Measurements from ENCODE around the gene PPCDC. TPM values are rescaled to one million over a fixed set of nuclear protein-coding genes. Genes with fewer than 3 reads are reported as not detected.
A peak's percentile ranks its signal among the peaks of the same experiment; 100 is the strongest.
"Not testable (repeated sequence)": the region's sequence is repeated elsewhere in the genome, so short reads cannot be mapped to it uniquely, and the experiment has no call there.

PPCDC gene
- total RNA-seq, 2 experiments from 2014 or later = 17.5 to 18.0 TPM

DNA sequence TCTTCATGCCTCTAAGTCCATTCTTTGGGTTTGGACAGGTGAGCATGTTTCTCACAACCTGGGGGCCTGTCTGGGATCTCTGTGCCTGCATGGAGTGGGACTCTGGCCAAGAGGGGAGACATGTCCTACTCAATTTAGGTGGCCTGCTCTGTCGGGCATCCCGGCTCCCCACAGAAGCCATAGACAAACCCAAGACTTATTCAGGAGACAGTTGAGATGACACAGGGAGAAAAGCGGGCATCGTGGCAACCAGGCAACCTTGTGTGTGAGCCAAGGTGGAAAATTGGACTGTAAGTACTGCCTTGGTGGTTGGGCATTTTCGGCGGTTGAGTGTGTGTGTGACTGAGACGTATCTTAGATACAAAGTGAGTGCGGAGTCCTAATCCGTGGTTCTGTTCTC, 40.5 kb downstream of the PPCDC start:
- Mint-ChIP-seq H3K27ac (no peak overlapping the region), H3K36me3 (ENCODE audit: low read depth) (peaks cover 2% of the 10 kb centered on the region), H3K4me3 (no peak overlapping the region), H3K4me1 (ENCODE audit: low read depth) (peaks cover 27% of the 10 kb centered on the region), H3K27me3 (ENCODE audit: low read depth) (peaks cover 2% of the 10 kb centered on the region), H3K9me3 (no peaks in the 10 kb centered on the region)
- CTCF ChIA-PET = no interaction called here
- DNase-seq = no peak
- intact Hi-C loops (cut with micrococcal nuclease) = no loop called here

DNA sequence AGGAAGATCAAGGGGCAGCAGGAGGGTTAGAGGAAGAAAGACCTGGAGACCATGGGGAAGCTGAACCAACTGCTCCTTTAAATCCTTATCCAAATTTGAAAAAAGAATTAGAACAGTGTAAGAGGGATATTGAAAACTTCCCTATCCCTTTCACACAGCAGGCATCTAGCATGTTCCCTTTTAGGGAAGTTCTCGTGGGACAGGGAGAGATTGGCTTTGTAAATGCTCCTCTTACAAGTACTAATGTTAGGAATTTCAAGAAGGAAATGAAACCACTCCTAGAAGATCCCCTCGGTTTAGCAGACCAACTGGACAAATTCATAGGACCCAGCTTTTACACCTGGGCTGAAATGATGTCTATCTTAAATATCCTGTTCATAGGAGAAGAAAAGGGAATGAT, 41.5 kb downstream of the PPCDC start:
- peaks cover 36% of the 10 kb centered on the region for H3K4me1 Mint-ChIP-seq (ENCODE audit: low read depth)
- peaks cover 2% of the 10 kb centered on the region for H3K36me3 Mint-ChIP-seq (ENCODE audit: low read depth)
- peaks cover 7% of the 10 kb centered on the region for H3K27me3 Mint-ChIP-seq (ENCODE audit: low read depth)
- DNase-seq = no peak
- CTCF ChIA-PET = no interaction called here
- intact Hi-C loops (cut with micrococcal nuclease) = loop anchor here (5.0 kb wide), 1 partner anchor 42 kb away; no protein-coding TSS in a partner anchor
- no peaks in the 10 kb centered on the region for H3K9me3 Mint-ChIP-seq
- no peak overlapping the region for H3K27ac Mint-ChIP-seq
- H3K4me3 Mint-ChIP-seq = no peak overlapping the region

- H3K9me3 Mint-ChIP-seq = no peaks in the 10 kb centered on the region
- peaks cover 36% of the 10 kb centered on the region for H3K4me1 Mint-ChIP-seq (ENCODE audit: low read depth)
- H3K4me3 Mint-ChIP-seq = no peak overlapping the region
- intact Hi-C loops (cut with micrococcal nuclease) = loop anchor here (5.0 kb wide), 1 partner anchor 42 kb away; no protein-coding TSS in a partner anchor
- H3K36me3 Mint-ChIP-seq (ENCODE audit: low read depth) = peaks cover 2% of the 10 kb centered on the region
- H3K27ac Mint-ChIP-seq = no peak overlapping the region
- CTCF ChIA-PET = no interaction called here
- no peak for DNase-seq
- peaks cover 11% of the 10 kb centered on the region for H3K27me3 Mint-ChIP-seq (ENCODE audit: low read depth)
Observed at GRCh38 chr15:75065467-75065850, 42.1 kb downstream of the PPCDC start.

GRCh38 chr15:75065851-75066509, 42.6 kb downstream of the PPCDC start:
- no peaks in the 10 kb centered on the region for H3K9me3 Mint-ChIP-seq
- H3K4me1 Mint-ChIP-seq (ENCODE audit: low read depth) = peaks cover 36% of the 10 kb centered on the region
- no peak overlapping the region for H3K4me3 Mint-ChIP-seq
- intact Hi-C loops (cut with micrococcal nuclease) = loop anchor here (5.0 kb wide), 1 partner anchor 41 kb away; no protein-coding TSS in a partner anchor
- CTCF ChIA-PET = interaction anchor here (0.6 to 0.7 kb wide), 3 partner anchors 13 to 860 kb away, joined by 3 to 5 read pairs (median 4); no protein-coding TSS in a partner anchor
- H3K36me3 Mint-ChIP-seq (ENCODE audit: low read depth) = peaks cover 2% of the 10 kb centered on the region
- DNase-seq = no peak
- peaks cover 11% of the 10 kb centered on the region for H3K27me3 Mint-ChIP-seq (ENCODE audit: low read depth)
- no peak overlapping the region for H3K27ac Mint-ChIP-seq

DNA sequence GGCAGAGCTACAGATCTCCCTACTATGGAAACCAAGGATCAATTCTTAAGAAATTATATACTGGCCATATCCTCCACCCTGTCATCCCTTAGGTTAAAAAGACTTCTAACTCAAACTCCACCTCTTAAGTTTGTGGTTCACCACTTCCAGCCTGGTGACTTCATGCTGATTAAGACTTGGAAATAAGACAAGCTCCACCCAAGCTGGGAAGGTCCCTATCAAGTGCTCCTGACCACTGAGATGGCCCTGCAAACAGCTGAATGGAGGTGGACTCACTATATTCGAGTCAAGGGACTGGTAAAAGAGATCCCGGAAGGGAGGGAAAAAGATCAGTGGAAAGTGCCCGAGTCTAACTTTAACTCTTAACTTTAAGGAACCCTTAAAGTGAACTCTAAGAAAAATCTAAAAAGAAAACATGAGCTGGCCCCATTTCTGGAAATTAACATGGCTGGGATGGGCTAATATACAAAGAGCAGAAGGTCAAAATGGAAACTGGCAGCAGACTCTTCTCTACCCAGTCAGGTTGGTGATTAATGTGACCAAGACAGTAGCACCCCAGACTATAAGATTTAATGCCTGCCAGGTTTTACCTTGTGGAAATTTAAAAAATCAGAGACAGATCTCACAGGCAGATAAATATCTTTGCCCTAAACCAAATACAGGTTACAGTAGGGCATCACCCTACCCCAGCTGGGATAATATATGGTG, 43.9 kb downstream of the PPCDC start:
- intact Hi-C loops (cut with micrococcal nuclease) = loop anchor here (1.0 to 5.0 kb wide), 2 partner anchors 40 to 64 kb away; no protein-coding TSS in a partner anchor
- H3K9me3 Mint-ChIP-seq = no peaks in the 10 kb centered on the region
- H3K27ac Mint-ChIP-seq = no peak overlapping the region
- peaks cover 2% of the 10 kb centered on the region for H3K36me3 Mint-ChIP-seq (ENCODE audit: low read depth)
- peaks cover 36% of the 10 kb centered on the region for H3K4me1 Mint-ChIP-seq (ENCODE audit: low read depth)
- DNase-seq = peak; percentile 77
- H3K4me3 Mint-ChIP-seq = no peak overlapping the region
- peaks cover 13% of the 10 kb centered on the region for H3K27me3 Mint-ChIP-seq (ENCODE audit: low read depth)
- CTCF ChIA-PET = interaction anchor here (0.6 to 1.5 kb wide), 3 partner anchors 20 to 41 kb away, joined by 3 to 6 read pairs (median 5); no protein-coding TSS in a partner anchor

- H3K27ac Mint-ChIP-seq = no peak overlapping the region
- H3K36me3 Mint-ChIP-seq (ENCODE audit: low read depth) = peaks cover 2% of the 10 kb centered on the region
- peaks cover 36% of the 10 kb centered on the region for H3K4me1 Mint-ChIP-seq (ENCODE audit: low read depth)
- no peak for DNase-seq
- intact Hi-C loops (cut with micrococcal nuclease) = loop anchor here (5.0 kb wide), 1 partner anchor 39 kb away; no protein-coding TSS in a partner anchor
- H3K4me3 Mint-ChIP-seq = no peak overlapping the region
- CTCF ChIA-PET = interaction anchor here (0.7 kb wide), 1 partner anchor 252 kb away, joined by 3 read pairs; no protein-coding TSS in a partner anchor
- H3K9me3 Mint-ChIP-seq = no peaks in the 10 kb centered on the region
- peaks cover 21% of the 10 kb centered on the region for H3K27me3 Mint-ChIP-seq (ENCODE audit: low read depth)
Observed at GRCh38 chr15:75068748-75069147, 45.4 kb downstream of the PPCDC start.

DNA sequence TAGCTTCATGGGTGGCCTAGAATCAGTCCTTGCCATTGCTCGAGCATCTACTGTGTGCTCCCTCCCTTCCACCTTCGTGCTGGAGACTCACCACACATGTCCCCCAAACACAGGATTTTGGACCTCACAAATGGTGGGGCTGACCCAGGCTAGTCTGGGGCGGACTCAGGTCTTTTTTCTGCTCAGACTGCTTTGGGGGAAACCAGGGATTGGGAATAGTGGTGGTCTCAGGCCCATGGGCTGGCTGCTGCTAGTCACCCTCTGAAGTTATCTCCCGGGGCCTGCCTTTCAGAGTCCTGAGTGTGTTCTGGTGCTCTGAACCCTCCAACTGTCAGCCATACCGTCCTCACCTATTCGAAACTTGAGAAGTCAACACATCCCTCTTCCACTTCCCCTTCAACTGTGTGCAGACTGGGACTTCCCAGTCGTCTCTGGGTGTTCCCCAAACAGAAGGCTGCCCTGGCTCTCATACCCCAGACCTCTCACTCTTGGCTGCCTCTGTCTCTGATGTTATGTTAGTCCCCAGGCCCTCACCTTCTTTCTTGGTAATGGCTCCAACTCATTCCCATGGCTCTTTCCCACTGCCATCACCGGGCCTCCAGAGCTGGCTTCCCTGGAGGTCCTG, 46.0 kb downstream of the PPCDC start:
- intact Hi-C loops (cut with micrococcal nuclease) = loop anchor here (5.0 kb wide), 1 partner anchor 38 kb away; no protein-coding TSS in a partner anchor
- no peaks in the 10 kb centered on the region for H3K9me3 Mint-ChIP-seq
- CTCF ChIA-PET = interaction anchor here (0.7 kb wide), 1 partner anchor 252 kb away, joined by 3 read pairs; no protein-coding TSS in a partner anchor
- H3K27ac Mint-ChIP-seq = no peak overlapping the region
- DNase-seq = peak; percentile 39
- H3K36me3 Mint-ChIP-seq (ENCODE audit: low read depth) = peaks cover 2% of the 10 kb centered on the region
- no peak overlapping the region for H3K4me3 Mint-ChIP-seq
- H3K27me3 Mint-ChIP-seq (ENCODE audit: low read depth) = peaks cover 19% of the 10 kb centered on the region
- peaks cover 36% of the 10 kb centered on the region for H3K4me1 Mint-ChIP-seq (ENCODE audit: low read depth)

DNA sequence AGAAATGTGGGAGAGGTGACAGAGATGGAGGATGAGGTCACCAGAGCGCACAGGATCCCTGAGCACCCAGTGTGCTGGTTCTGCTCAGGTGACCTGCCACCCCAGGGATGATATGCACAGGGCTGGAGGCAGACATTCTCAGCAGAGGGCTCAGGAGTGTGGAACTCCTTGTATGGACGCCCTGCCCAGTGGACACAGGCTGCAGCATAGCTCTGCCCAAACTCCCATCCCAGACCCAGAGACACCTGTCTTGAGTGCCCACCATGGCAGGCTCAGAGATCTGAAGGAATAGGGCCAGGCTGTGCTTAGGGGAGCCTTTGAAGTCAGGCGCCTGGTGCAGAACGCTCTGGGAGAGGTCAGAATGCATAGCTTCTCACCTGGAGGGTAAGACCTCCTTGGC, 47.3 kb downstream of the PPCDC start:
- CTCF ChIA-PET = no interaction called here
- H3K27me3 Mint-ChIP-seq (ENCODE audit: low read depth) = peaks cover 19% of the 10 kb centered on the region
- no peak overlapping the region for H3K4me3 Mint-ChIP-seq
- intact Hi-C loops (cut with micrococcal nuclease) = no loop called here
- peaks cover 4% of the 10 kb centered on the region for H3K36me3 Mint-ChIP-seq (ENCODE audit: low read depth)
- no peak for DNase-seq
- no peak overlapping the region for H3K27ac Mint-ChIP-seq
- peaks cover 5% of the 10 kb centered on the region for H3K9me3 Mint-ChIP-seq
- H3K4me1 Mint-ChIP-seq (ENCODE audit: low read depth) = peaks cover 29% of the 10 kb centered on the region

DNA sequence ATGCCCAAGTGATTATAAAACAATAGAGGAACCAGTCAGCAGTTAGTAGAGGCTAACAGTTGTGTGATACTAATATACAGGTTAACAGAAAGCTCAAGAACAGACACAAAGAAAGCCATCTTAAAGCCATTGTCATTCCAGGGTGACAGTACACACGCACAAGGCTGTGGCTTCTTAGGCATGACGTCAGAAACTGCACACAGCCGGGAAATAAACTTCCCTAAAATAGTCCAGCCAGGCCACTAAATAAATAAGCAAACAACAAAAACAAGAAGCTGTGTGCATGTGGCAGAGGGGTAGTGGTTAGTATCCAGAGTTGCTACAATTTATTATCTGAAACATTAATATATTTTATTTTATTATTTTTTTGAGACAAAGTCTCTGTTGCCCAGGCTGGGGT, 49.8 kb downstream of the PPCDC start:
- Mint-ChIP-seq H3K9me3 (peaks cover 13% of the 10 kb centered on the region), H3K4me3 (no peak overlapping the region)

DNA sequence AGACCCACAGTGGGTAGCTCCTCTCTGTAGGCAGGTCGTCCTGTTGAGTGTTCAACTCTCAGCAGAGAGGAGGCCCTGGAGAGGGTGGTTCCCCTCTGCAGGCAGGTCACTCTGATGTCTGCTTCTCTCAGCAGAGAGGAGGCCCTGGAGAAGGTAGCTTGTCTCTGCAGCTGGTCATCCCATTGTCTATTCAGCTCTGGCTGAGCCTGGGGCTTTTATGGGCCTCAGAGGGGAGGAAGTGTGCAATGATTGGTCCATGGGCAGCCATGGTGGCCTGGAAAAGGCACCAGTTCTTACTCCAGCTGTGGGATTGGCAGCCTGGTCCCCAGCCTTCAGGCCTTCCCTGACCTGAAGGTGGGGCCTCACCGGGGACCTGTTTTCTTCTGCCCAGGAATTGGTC, 52.9 kb downstream of the PPCDC start:
- Mint-ChIP-seq H3K27me3 (ENCODE audit: low read depth) (peaks cover 22% of the 10 kb centered on the region), H3K9me3 (peaks cover 13% of the 10 kb centered on the region), H3K4me3 (no peak overlapping the region), H3K4me1 (ENCODE audit: low read depth) (peaks cover 4% of the 10 kb centered on the region), H3K36me3 (ENCODE audit: low read depth) (peaks cover 4% of the 10 kb centered on the region), H3K27ac (no peak overlapping the region)
- CTCF ChIA-PET = interaction anchor here (0.5 kb wide), 1 partner anchor 58 kb away, joined by 4 read pairs; no protein-coding TSS in a partner anchor
- DNase-seq = peak; percentile 12
- intact Hi-C loops (cut with micrococcal nuclease) = no loop called here

More for the DNA sequence above, 49.8 kb downstream of the PPCDC start:
- peaks cover 13% of the 10 kb centered on the region for H3K4me1 Mint-ChIP-seq (ENCODE audit: low read depth)
- no peak for DNase-seq
- CTCF ChIA-PET = no interaction called here
- peaks cover 6% of the 10 kb centered on the region for H3K36me3 Mint-ChIP-seq (ENCODE audit: low read depth)
- intact Hi-C loops (cut with micrococcal nuclease) = no loop called here
- no peak overlapping the region for H3K27ac Mint-ChIP-seq
- peaks cover 19% of the 10 kb centered on the region for H3K27me3 Mint-ChIP-seq (ENCODE audit: low read depth)

DNA sequence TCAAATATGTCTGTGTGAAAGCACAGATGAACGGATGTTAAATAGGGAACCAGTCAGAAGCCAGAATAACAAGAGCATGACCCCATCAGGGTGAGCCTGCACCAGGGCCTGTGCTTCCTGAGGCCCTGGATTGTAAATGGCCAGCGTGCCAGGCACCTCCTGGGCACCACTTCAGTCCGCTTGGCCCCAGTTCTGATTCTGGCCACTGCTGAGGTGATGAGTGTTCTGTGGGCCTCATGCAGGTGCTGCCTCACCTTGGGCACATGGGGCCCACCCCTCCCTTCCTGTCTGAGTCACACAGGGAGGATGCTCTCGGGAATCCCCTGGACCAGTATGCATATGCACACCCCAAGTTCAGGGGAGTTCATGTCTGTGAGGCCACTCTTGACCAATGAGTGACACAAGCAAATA, 54.2 kb downstream of the PPCDC start:
- H3K36me3 Mint-ChIP-seq (ENCODE audit: low read depth); intact Hi-C loops (cut with micrococcal nuclease); H3K4me3 Mint-ChIP-seq; CTCF ChIA-PET; H3K27ac Mint-ChIP-seq; H3K4me1 Mint-ChIP-seq (ENCODE audit: low read depth): not testable (repeated sequence)
- DNase-seq = peak; percentile 57
- H3K27me3 Mint-ChIP-seq (ENCODE audit: low read depth) = peaks cover 17% of the 10 kb centered on the region
- H3K9me3 Mint-ChIP-seq = peaks cover 13% of the 10 kb centered on the region

DNA sequence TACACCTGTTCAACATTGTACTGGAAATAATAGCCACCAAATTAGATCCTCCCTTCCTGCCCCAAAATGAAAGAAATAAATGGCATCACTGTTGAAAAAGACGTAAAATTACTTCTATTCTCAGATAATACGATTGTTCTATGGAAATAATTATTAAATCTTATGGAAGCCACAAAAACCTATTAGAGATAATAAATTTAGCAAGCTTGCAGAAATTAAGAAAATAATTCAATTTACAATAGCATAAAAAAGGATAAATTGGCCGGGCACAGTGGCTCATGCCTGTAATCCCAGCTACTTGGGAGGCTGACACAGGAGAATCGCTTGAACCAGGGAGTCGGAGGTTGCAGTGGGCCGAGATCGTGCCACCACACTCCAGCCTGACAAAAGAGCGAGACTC, 57.8 kb downstream of the PPCDC start:
- CTCF ChIA-PET = no interaction called here
- H3K27me3 Mint-ChIP-seq (ENCODE audit: low read depth) = peaks cover 14% of the 10 kb centered on the region
- intact Hi-C loops (cut with micrococcal nuclease) = no loop called here

More for the DNA sequence above, 57.8 kb downstream of the PPCDC start:
- H3K4me1 Mint-ChIP-seq (ENCODE audit: low read depth) = peaks cover 4% of the 10 kb centered on the region
- H3K27ac Mint-ChIP-seq = no peak overlapping the region
- DNase-seq = no peak
- H3K36me3 Mint-ChIP-seq (ENCODE audit: low read depth) = peaks cover 1% of the 10 kb centered on the region
- H3K4me3 Mint-ChIP-seq = no peak overlapping the region
- peaks cover 17% of the 10 kb centered on the region for H3K9me3 Mint-ChIP-seq
